Trophoblast cell (in vitro differentiated cells and primary cell): ENCODE results near the gene PRELID1.

Experiments
- DNase-seq, 2 donors: peaks; one replicate each; pipeline ENCODE4 v3.0.0-alpha.2; 2016
- H2AFZ ChIP-seq: 2 replicates; pipeline ENCODE4 v1.6.1; 2013; ENCODE audit warnings: low read length, moderate library complexity, mild to moderate bottlenecking; ENCODE audit not compliant: insufficient read depth, poor library complexity
- H2AK5ac ChIP-seq: 2 replicates; pipeline ENCODE4 v1.6.1; 2013; ENCODE audit warnings: mild to moderate bottlenecking, low read length
- H2BK120ac ChIP-seq: 2 replicates; pipeline ENCODE4 v1.6.1; 2013; ENCODE audit warnings: low read length, mild to moderate bottlenecking, moderate library complexity; ENCODE audit not compliant: insufficient read depth, poor library complexity
- H2BK12ac ChIP-seq: 2 replicates; pipeline ENCODE4 v1.6.1; 2013; ENCODE audit warnings: mild to moderate bottlenecking, low read length, moderate library complexity
- H2BK5ac ChIP-seq: 2 replicates; pipeline ENCODE4 v1.6.1; 2013; ENCODE audit warnings: low read length, low read depth, moderate library complexity, mild to moderate bottlenecking; ENCODE audit not compliant: poor library complexity
- H3K14ac ChIP-seq: 2 replicates; pipeline ENCODE4 v1.6.1; 2013; ENCODE audit warnings: mild to moderate bottlenecking, low read length
- H3K18ac ChIP-seq: 2 replicates; pipeline ENCODE4 v1.6.1; 2013; ENCODE audit warnings: mild to moderate bottlenecking, low read length
- H3K23ac ChIP-seq: 2 replicates; pipeline ENCODE4 v1.6.1; 2013; ENCODE audit warnings: low read length
- H3K27ac ChIP-seq: 2 replicates; pipeline ENCODE4 v1.5.1; 2013; ENCODE audit warnings: low read depth, mild to moderate bottlenecking, inconsistent platforms, low read length, moderate library complexity
- H3K27me3 ChIP-seq: 2 replicates; pipeline ENCODE4 v1.6.1; 2013; ENCODE audit warnings: inconsistent platforms, mild to moderate bottlenecking, low read length, moderate library complexity; ENCODE audit not compliant: insufficient read depth
- H3K36me3 ChIP-seq, 2 experiments: 1 replicate in 1 of 2; 2 replicates in 1 of 2; pipeline ENCODE4 v1.6.1; 2013; ENCODE audit warnings: low read length in 2 of 2, mild to moderate bottlenecking in 2 of 2, moderate library complexity in 1 of 2; ENCODE audit not compliant: insufficient read depth in 2 of 2, control insufficient read depth in 1 of 2
- H3K4ac ChIP-seq: 2 replicates; pipeline ENCODE4 v1.6.1; 2013; ENCODE audit warnings: low read depth, mild to moderate bottlenecking, low read length, moderate library complexity
- H3K4me1 ChIP-seq, 2 experiments: 1 replicate in 1 of 2; 2 replicates in 1 of 2; pipeline ENCODE4 v1.6.1; 2013; ENCODE audit warnings: low read length in 2 of 2, mild to moderate bottlenecking in 2 of 2, moderate library complexity in 1 of 2; ENCODE audit not compliant: insufficient read depth in 2 of 2, control insufficient read depth in 1 of 2
- H3K4me2 ChIP-seq: 2 replicates; pipeline ENCODE4 v1.6.1; 2013; ENCODE audit warnings: inconsistent platforms, mild to moderate bottlenecking, low read length, moderate library complexity
- H3K4me3 ChIP-seq: 2 replicates; pipeline ENCODE4 v1.5.1; 2013; ENCODE audit warnings: mild to moderate bottlenecking, low read depth, low read length, inconsistent platforms
- H3K79me1 ChIP-seq: one replicate; pipeline ENCODE4 v1.6.1; 2013; ENCODE audit warnings: low read length
- H3K79me2 ChIP-seq: 2 replicates; pipeline ENCODE4 v1.6.1; 2013; ENCODE audit warnings: low read length, mild to moderate bottlenecking; ENCODE audit not compliant: control insufficient read depth, insufficient read depth, poor library complexity
- H3K9ac ChIP-seq: 2 replicates; pipeline ENCODE4 v1.6.1; 2013; ENCODE audit warnings: mild to moderate bottlenecking, low read length
- H3K9me3 ChIP-seq: 2 replicates; pipeline ENCODE4 v1.6.1; 2013; ENCODE audit warnings: low read depth, mild to moderate bottlenecking, control low read depth, inconsistent platforms, low read length; ENCODE audit not compliant: insufficient read depth
- H4K12ac ChIP-seq: 2 replicates; pipeline ENCODE4 v1.6.1; 2013; ENCODE audit warnings: low read depth, mild to moderate bottlenecking, low read length, moderate library complexity
- H4K8ac ChIP-seq: 2 replicates; pipeline ENCODE4 v1.6.1; 2013; ENCODE audit warnings: low read depth, mild to moderate bottlenecking, low read length, moderate library complexity
- H4K91ac ChIP-seq: one replicate; pipeline ENCODE4 v1.6.1; 2013; ENCODE audit warnings: low read depth, mild to moderate bottlenecking, low read length, moderate library complexity
- WGBS: extraction: QIAGEN DNeasy Blood & Tissue Kit; methylation state at CpG from one replicate; pipeline ENCODE4 v1.1.7; 2013; ENCODE audit warnings: missing lambda C conversion rate; ENCODE audit not compliant: insufficient read length, insufficient coverage; ENCODE audit errors: extremely low coverage; 5-methylcytosine and 5-hydroxymethylcytosine counted together

The PRELID1 gene

DNA sequence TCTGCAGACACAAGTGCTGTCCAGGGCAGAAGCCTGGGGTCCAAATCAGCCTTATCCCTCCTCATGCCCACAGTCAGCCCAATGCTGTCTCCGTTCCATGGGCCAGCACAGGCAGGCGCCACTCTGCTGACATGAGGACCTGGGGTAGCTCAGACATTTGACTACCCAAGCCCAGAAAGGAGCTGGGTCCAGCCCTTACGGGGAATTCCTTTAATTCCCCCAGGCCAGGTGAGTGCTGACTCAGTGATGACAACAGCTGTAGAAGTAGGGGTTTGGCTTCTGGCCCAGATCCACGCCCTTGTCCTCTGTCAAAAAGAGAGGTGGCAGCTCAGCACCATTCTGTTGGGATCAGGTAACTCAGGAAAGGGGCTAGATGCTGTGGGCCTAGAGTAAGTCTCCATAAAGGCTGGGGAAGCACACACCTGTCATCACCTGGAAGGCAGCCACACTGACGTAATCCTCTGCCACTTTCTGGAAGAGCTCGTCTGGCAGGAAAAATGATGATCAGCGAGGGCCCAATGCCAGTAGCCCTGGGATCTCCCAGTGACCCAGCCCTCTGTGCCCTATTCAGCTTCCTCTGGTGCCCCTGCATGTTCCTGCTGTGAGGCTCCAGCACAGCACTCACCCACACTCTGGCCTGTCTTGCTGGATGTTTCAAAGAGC is 2.0 kb upstream of the PRELID1 start:
- no peaks in the 10 kb centered on the region for H3K9me3 ChIP-seq
- no peak overlapping the region for H4K12ac ChIP-seq
- no peak overlapping the region for H2BK5ac ChIP-seq
- WGBS = no CpG with 5 or more reads among the region's 7 CpGs
- no peak overlapping the region for H2BK12ac ChIP-seq
- H2BK120ac ChIP-seq = no peak overlapping the region
- no peak overlapping the region for H3K4me3 ChIP-seq
- peak; percentile 97 to 99 for DNase-seq
- no peak overlapping the region for H4K8ac ChIP-seq
- no peak overlapping the region for H3K9ac ChIP-seq
- no peak overlapping the region for H3K18ac ChIP-seq
- peaks cover 10% of the 10 kb centered on the region for H3K79me1 ChIP-seq
- H2AK5ac ChIP-seq = no peak overlapping the region
- H3K79me2 ChIP-seq = peaks cover 12% of the 10 kb centered on the region
- no peaks in the 10 kb centered on the region for H3K27me3 ChIP-seq
- peak overlapping the region; percentile 29 for H3K4me2 ChIP-seq
- H3K14ac ChIP-seq = no peak overlapping the region
- H3K27ac ChIP-seq = peak overlapping the region; percentile 21
- H3K23ac ChIP-seq = no peak overlapping the region
- H3K4me1 ChIP-seq = peaks cover 23 to 34% of the 10 kb centered on the region in 2 experiments
- peaks cover 16 to 28% of the 10 kb centered on the region in 2 experiments for H3K36me3 ChIP-seq
- H3K4ac ChIP-seq = no peak overlapping the region
- H4K91ac ChIP-seq = no peak overlapping the region
- no peak overlapping the region for H2AFZ ChIP-seq

DNA sequence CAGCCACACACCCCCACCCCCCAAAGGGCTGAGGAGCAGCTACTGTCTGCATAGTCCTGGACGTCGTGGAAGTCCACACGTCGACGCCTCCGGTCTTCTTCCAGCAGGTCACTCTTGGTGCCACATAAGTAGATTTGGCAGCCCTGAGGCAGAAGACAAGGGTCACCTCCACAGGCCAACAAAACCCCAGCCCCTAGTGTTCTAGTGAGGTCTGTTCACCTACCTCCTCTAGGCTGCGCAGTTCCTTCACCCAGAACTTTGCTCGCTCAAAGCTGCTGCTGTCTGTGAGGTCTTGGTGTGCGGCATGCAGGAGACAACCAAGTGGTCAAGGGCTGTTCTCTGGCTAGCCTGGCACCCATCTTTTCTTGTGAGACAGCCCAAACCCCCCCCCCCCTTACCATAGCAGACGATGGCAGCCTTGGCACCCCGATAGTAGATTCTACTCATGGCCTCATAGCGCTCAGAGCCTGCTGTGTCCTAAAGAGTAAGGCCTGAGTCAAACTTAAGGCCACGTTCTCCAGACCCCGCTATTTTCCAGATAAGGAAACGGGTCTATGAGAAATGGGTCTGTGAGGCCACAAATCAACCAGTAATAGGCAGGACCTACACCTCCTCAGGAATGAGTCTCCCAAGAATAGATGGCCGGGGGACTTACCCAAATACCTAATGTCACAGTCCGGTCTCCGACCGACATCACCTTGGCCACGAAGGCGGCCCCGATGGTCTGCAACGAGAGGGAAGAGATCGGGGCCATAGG is 1.1 kb upstream of the PRELID1 start:
- WGBS = no CpG with 5 or more reads among the region's 24 CpGs
- no peak overlapping the region for H2BK12ac ChIP-seq

DNA sequence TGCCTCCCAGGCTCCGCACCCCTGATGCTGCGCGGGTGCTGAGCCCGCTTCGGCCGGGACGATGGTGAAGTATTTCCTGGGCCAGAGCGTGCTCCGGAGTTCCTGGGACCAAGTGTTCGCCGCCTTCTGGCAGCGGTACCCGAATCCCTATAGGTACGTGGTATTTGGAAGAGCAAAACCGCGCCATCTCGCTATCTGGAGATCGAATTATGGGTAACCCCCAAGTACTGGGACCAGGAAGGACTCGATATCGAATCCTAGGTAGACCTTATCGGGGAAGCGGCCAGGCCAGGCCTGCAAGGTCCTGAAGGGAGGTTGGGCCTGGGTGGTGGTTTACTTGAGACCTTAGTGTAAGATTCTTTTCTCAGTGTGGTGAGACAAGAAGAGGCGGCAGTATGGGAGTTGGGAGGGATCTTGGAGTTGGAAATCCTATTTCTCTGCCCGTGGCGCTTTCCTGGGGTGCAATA is 359 bp downstream of the PRELID1 start:
- H3K9me3 ChIP-seq = no peaks in the 10 kb centered on the region
- H3K4me3 ChIP-seq = peak overlapping the region; percentile 96
- peak overlapping the region; percentile 35 for H3K18ac ChIP-seq
- H3K36me3 ChIP-seq = peaks cover 28 to 34% of the 10 kb centered on the region in 2 experiments
- H4K12ac ChIP-seq = peak overlapping the region; percentile 71
- no CpG with 5 or more reads among the region's 25 CpGs for WGBS
- peak overlapping the region; percentile 92 for H3K4me2 ChIP-seq
- H2AK5ac ChIP-seq = peak overlapping the region; percentile 74
- H3K27ac ChIP-seq = peak overlapping the region; percentile 35
- no peak overlapping the region for H3K23ac ChIP-seq
- no peaks in the 10 kb centered on the region for H3K27me3 ChIP-seq
- H2AFZ ChIP-seq = peak overlapping the region; percentile 42
- peak overlapping the region; percentile 36 for H3K14ac ChIP-seq
- H2BK12ac ChIP-seq = no peak overlapping the region
- peak overlapping the region; percentile 74 for H4K91ac ChIP-seq
- peak overlapping the region; percentile 52 for H2BK5ac ChIP-seq
- H2BK120ac ChIP-seq = peak overlapping the region; percentile 49
- peak overlapping the region; percentile 84 for H4K8ac ChIP-seq
- H3K4ac ChIP-seq = peak overlapping the region; percentile 73
- H3K9ac ChIP-seq = peak overlapping the region; percentile 86
- peaks cover 10% of the 10 kb centered on the region for H3K79me1 ChIP-seq
- peaks cover 23 to 34% of the 10 kb centered on the region in 2 experiments for H3K4me1 ChIP-seq
- peaks cover 12% of the 10 kb centered on the region for H3K79me2 ChIP-seq
- DNase-seq = peak in 1 of 2 donors; percentile 21

More for the DNA sequence above, 1.1 kb upstream of the PRELID1 start:
- H2BK120ac ChIP-seq = no peak overlapping the region
- DNase-seq = peak; percentile 44 to 65
- no peak overlapping the region for H2AK5ac ChIP-seq
- H3K4me1 ChIP-seq = peaks cover 23 to 34% of the 10 kb centered on the region in 2 experiments
- H3K18ac ChIP-seq = no peak overlapping the region
- no peak overlapping the region for H3K9ac ChIP-seq
- peaks cover 12% of the 10 kb centered on the region for H3K79me2 ChIP-seq
- no peak overlapping the region for H3K14ac ChIP-seq
- no peak overlapping the region for H3K23ac ChIP-seq
- H4K8ac ChIP-seq = no peak overlapping the region
- H3K27ac ChIP-seq = peak overlapping the region; percentile 21
- H3K9me3 ChIP-seq = no peaks in the 10 kb centered on the region
- H3K4ac ChIP-seq = no peak overlapping the region
- H3K27me3 ChIP-seq = no peaks in the 10 kb centered on the region
- H3K36me3 ChIP-seq = peaks cover 23 to 34% of the 10 kb centered on the region in 2 experiments
- H2AFZ ChIP-seq = no peak overlapping the region
- peak overlapping the region; percentile 74 for H3K4me2 ChIP-seq
- no peak overlapping the region for H2BK5ac ChIP-seq
- peak overlapping the region; percentile 92 for H4K91ac ChIP-seq
- H4K12ac ChIP-seq = no peak overlapping the region
- H3K79me1 ChIP-seq = peaks cover 10% of the 10 kb centered on the region
- peak overlapping the region; percentile 96 for H3K4me3 ChIP-seq

DNA sequence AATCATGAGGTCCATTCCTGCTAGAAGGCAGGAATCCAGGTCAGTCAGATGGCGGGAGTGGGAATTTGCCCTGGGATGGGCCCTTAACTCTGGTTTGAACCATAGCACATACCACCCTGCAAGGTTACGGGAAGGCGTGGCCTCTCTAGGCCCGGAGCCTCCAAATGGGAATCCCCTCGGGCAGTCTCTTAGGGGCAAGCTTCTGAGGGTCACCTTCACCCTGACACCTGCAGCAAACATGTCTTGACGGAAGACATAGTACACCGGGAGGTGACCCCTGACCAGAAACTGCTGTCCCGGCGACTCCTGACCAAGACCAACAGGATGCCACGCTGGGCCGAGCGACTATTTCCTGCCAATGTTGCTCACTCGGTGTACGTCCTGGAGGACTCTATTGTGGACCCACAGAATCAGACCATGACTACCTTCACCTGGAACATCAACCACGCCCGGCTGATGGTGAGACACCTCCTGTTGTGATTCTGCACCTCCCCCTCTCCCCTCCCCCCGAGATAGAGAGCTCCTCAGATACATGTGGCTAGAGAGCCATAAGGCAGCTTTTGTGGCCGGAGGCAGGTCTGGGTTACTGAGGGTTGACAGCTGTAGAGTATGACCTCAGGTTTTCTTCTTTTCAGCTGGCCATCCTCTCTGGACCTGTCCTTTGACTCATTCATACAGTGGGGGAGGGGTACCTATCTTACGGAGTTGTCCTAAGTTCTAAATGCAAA is 957 bp downstream of the PRELID1 start:
- WGBS = no CpG with 5 or more reads among the region's 19 CpGs

More for the DNA sequence above, 957 bp downstream of the PRELID1 start:
- Histone ChIP-seq H3K79me1 (peaks cover 10% of the 10 kb centered on the region), H3K4ac (peak overlapping the region; percentile 73), H3K27ac (peak overlapping the region; percentile 35), H4K91ac (no peak overlapping the region), H3K79me2 (peaks cover 12% of the 10 kb centered on the region), H2AFZ (no peak overlapping the region), H3K4me3 (peak overlapping the region; percentile 96), H3K36me3 (peaks cover 28 to 34% of the 10 kb centered on the region in 2 experiments), H2BK12ac (no peak overlapping the region), H3K9ac (peak overlapping the region; percentile 86), H3K23ac (no peak overlapping the region), H3K4me1 (peaks cover 23 to 33% of the 10 kb centered on the region in 2 experiments), H3K14ac (no peak overlapping the region), H3K18ac (no peak overlapping the region), H2BK120ac (no peak overlapping the region), H3K4me2 (peak overlapping the region; percentile 92), H4K12ac (no peak overlapping the region), H2AK5ac (no peak overlapping the region), H2BK5ac (no peak overlapping the region), H4K8ac (no peak overlapping the region), H3K9me3 (no peaks in the 10 kb centered on the region), H3K27me3 (no peaks in the 10 kb centered on the region)
- peak; percentile 50 to 51 for DNase-seq
